Superior temporal gyrus (tissue), 1 donor: ENCODE measurements around the gene ASL.
"Not testable (repeated sequence)": the region's sequence is repeated elsewhere in the genome, so short reads cannot be mapped to it uniquely, and the experiment has no call there.

Experiments used
- DNase-seq: peaks from one replicate; pipeline ENCODE4 v3.0.0-alpha.2; 2016; ENCODE audit errors: extremely low spot score

The ASL gene

DNA sequence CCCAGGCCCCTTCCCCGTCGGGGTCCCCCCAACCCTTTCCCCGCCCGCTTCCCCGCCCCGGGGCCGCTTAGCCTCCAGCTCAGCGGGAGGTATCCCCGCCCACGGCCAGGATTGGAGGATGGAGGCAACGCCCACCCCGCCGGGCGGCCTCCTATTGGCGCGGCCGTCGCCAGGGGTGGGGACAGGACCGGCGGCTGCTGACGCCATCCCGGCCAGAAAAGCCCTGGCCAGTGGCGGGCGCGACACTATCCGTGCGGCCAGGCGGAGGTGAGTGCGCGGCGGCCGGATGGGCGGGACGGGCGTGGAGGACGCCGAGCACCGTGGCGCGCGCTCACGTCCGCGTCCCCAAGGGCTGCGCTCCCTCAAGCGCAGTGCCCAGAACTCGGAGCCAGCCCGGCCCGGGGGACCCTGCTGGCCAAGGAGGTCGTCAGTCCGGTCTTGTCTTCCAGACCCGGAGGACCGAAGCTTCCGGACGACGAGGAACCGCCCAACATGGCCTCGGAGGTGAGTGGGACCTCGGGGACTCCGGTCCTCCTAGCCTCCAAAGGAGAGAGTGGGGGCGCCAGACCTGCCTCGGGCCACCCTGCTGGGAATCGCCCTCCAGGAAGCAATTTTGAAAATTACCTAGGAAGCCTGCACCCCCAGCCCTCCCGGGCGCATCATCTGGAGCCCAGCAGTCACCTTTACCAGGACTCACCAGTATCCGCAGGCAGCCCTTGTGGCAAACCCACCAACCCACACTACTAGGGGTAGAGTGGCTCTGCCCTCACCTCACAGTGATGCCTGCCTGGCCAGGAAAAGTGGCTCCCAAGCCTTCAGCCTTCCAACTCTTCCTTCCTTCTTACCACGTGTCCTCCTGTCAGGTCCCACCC lies at the start of gene ASL:
ASL (plus strand) TSS at position 230 of the 872 bp plus-strand sequence; CDS start at position 493, 263 bp downstream.
- DNase-seq, result peak; percentile 96

DNA sequence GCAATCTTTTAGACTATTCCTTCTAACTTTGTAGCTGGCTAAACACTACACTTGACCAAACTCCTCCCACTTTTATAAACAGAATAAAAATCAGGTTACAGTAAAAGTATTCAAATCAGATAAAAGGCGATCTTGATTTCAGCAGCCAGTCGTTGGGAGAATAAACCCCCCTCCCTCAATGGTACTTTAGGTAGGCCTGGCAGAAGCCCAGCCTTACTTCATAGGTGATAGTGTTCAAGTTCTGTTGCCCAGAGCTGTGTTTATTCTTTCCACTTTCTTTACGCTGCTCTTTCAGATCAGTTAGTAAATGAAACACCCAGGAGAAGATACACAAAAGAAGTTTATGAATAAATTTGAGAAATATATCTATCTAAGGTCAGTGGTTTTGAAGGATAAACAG lies 47.3 kb upstream of the ASL start:
- DNase-seq, result not testable (repeated sequence)

GRCh38 chr7:66033471-66034385 lies 41.9 kb upstream of the ASL start:
- DNase-seq, result no peak

DNA sequence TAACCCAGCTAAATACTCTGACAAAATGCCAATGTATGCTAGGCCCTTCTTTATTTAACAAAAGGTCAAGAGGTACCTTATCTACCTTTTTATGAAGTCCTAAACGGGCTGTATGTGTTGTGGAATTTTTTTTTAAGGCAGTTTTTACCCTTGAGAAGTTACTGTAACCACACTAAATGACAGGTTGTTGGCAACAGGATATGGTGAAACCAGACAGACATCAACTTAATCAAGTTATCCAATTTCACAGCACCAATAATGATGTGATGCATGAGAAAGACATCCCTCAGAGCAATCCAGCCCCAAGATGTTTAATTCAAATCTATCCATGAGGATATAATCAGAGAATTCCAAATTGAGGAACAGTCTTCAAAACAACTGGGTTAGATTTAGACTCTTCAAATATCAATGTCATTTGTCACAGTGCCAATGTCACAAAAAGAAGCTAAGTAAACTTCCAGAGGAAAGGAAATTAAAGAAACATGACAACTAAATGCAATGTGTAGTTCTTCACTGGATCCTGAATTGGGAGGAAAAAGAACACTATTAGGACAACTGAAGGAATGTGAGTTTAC lies 41.1 kb upstream of the ASL start:
- not testable (repeated sequence) for DNase-seq

DNA sequence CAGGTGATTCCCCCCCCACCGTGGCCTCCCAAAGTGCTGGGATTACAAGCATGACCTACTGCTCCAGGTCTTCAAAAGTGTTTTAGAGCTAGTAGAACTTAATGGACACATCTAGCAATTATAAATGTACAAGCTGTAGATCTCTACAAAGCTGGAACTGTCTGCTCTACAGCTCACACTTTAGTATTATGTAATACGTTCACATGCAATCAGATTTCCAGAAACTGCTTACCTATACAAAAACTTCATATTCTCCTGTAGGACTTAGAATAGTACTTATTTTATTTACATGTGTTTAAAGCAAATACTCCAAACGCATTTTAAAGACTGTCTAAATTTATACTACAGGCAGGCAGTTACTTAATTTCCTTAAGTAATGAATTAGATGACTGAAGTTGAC lies 39.2 kb upstream of the ASL start:
- no peak for DNase-seq

GRCh38 chr7:66036788-66037187 lies 38.8 kb upstream of the ASL start:
- no peak for DNase-seq

DNA sequence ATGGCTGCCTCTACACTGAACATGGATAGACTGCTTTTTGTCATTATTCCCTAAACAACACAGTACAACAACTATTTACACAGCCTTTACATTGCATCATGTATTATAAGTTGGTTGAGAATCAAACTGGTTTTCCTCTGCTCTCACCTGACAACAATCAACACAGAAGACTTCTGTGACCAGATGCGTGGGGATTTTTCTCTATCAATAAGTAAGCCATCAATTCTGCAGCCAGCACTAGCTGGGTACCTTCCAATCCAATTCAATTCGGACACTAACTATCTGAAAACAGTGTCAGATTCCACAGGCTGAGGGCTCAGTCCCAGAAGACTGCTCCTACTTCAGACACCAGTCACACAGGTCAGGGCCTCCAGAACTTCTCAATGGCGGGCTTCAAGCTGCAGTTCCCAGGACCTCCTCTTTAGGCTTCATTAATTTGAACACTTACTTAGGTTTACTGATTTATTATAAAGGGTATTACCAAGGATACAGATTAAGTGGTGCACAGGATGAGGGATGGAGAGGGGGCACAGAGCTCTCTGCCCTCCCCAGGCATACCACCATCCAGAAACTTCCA lies 36.4 kb upstream of the ASL start:
- no peak for DNase-seq

DNA sequence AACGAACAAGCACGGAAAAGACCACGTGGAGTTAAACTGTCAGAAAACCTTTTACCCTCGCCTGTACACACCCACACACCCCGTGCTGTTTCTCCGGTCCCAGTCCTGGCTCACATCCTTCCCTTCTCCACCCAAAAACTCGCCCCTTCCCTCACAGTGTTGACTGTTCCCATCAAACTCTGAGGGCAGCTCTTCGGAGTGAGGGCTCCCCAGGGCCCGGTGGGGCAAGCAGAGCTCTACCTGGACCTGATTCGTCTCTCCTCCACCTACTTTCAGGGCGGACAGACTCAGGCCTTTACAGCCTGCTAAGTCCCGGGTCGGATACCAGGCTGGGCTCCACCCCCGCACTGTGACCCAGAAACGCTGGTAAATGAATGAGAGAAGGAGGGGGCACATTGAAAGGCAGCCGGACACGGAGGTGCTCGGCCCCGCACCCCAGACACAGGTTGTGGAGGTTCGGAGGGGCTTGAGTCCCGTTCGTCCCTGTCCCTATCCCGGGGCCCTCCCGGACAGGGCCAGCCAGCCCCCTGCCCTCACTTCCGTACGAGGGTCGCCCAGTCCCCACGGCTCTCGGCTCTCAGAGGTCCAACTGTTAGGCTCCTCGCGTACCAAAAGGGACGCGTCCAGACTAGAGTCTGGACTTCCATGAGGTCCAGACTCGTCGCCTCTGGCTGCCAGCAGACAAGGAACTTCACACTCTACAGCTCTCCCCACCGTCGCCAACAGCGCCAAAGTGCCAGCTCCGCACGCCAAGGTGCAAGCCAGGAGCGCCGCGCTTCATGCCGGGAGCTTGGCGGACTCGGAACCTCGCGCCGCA lies 31.7 kb upstream of the ASL start:
- DNase-seq, result peak; percentile 26

- not testable (repeated sequence) for DNase-seq
Observed at GRCh38 chr7:66044498-66044854, 31.1 kb upstream of the ASL start.

- no peak for DNase-seq
Observed at GRCh38 chr7:66047426-66047825, 28.2 kb upstream of the ASL start.

DNA sequence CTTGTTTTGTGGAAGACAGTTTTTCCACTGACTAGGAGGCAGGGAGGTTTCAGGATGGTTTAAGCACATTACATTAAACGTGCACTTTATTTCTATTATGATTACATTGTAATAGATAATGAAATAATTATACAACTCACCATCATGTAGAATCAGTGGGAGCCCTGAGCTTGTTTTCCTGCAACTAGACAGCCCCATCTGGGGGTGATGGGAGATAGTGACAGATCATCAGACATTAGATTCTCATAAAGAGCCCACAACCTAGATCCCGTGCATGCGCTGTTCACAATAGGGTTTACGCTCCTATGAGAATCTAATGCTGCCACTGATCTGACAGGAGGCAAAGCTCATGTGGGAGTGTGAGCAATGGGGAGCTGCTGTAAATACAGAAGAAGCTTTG lies 25.7 kb upstream of the ASL start:
- not testable (repeated sequence) for DNase-seq

- no peak for DNase-seq
Observed at GRCh38 chr7:66050337-66050957, 25.2 kb upstream of the ASL start.

DNA sequence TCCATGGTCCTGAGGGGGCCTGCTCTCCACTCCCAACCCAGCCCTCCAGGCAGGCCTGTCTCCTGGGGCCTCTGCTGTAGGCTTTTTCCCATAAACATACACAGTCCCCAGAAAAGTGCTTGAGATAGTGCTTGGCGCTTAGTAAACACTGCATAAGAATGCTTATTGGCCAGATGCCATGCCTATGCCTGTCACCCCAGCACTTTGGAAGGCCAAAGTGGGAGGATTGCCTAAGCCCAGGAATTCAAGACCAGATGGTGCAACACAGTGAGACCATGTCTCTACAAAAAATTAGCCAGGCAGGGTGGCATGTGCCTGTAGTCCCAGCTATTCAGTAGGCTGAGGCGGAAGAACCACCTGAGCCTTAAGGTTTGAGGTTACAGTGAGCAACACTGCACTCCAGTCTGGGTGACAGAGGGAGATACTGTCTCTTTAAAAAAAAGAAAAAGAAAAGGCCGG lies 24.6 kb upstream of the ASL start:
- DNase-seq, result no peak

DNA sequence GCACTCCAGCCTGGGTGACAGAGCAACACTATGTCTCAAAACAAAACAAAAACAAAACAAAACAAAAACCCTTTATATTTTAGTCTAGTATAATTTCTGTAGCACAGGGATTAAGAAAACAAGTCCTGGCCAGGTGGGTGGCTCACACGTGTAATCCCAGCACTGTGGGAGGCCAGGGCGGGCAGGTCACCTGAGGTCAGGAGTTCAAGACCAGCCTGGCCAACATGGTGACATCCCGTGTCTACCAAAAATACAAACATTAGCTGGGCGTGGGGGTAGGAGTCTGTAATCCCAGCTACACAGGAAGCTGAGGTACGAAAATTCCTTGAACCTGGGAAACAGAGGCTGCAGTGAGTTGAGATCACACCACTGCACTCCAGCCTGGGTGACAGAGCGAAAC lies 23.2 kb upstream of the ASL start:
- no peak for DNase-seq

DNA sequence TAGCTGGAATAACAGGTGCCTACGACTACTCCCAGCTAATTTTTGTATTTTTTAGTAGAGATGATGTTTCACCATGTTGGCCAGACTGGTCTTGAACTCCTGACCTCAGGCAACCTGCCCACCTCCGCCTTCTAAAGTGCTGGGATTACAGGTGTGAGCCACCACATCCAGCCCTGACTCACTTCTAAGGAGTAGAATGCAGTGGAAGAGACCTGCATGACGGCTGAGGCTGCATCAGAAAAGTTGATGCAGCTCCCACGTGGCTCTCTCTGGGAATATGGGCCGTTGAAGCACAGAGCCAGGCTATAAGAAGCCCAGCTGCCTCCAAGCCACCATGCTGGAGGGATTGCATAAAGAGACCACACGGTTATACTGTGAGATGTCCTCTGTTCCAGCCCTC lies 21.6 kb upstream of the ASL start:
- no peak for DNase-seq

- DNase-seq, result no peak
Observed at GRCh38 chr7:66055321-66055956, 20.2 kb upstream of the ASL start.

DNA sequence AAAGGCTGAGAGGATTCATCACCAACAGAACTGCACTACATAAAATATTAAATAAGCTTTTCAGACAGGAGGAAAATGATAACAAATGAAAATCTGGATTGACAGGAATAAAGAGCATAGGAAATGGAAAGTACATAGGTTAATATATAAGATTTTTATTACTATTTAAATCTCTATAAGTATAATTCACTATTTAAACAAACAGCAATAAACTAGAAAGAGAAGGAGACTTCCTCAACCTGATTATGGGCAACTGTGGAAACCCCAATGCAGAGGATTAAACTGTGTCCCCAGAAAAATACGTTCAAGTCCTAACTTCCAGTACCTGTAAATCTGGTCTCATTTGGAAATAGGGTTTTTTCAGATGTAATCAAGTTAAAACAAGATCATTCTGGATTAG lies 14.8 kb upstream of the ASL start:
- DNase-seq, result no peak

DNA sequence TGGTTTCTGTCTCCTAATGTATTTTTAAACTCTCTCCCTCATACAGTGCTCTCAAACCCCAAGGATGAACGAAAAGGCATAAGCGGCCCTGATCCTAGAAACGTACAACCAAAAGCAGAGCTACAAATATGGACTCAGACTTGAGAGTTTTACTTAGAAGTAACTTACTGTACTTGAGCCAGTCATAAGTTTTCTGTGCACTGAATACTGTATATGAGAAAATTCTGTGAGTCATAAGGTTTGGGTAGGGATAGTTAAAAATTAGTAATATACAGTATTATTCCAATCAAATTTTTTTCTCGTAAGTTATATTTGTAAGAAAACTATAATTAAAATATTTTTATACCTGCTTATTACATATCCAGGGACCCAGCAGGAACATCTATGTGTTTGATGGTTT lies 5.9 kb upstream of the ASL start:
- DNase-seq, result no peak

DNA sequence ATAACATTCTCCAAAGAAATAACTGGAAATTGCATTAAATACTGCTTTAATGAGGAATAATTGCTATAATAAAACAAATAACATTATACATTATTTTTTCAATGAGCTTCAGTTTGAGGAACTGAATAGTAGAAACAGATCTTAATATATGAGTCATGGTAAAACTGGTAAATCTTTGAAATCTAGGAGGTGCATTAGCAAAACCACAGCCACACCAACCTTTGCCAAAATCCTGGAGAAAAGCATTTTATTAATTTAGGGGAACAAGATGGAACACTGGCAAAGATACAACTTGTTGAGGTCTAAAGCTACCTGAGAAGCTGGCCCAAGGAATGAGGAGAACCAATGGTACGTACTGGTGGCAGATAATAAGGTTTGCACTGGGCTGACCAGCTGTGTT lies 5.4 kb upstream of the ASL start:
- no peak for DNase-seq

- DNase-seq, result not testable (repeated sequence)
Observed at GRCh38 chr7:66072208-66072607, 3.4 kb upstream of the ASL start.
